Heart right ventricle (tissue), 16 donors: ENCODE results near the gene PDXK. TPM values are rescaled to one million over a fixed set of nuclear protein-coding genes. Genes with fewer than 3 reads are reported as not detected.

Experiments used
- ATAC-seq, 8 donors: fragments of 200-7000 bp; cut with Tn5 transposase; one replicate each; pipeline ENCODE4 v1.9.1; 2020; ENCODE audit warnings: mild to moderate bottlenecking in 8 of 8, moderate library complexity in 8 of 8, moderate number of reproducible peaks in 1 of 8
- DNase-seq, 2 donors: peaks; one replicate each; pipeline ENCODE4 v3.0.0-alpha.2; 2020
- H3K27ac ChIP-seq, 10 donors: fragments of 200-600 bp; sonication (generic) in 2 of 10; one replicate each; pipeline versions ENCODE4 v1.5.0 to v1.8.0; 2020 to 2022; ENCODE audit warnings: mild to moderate bottlenecking in 3 of 10
- H3K27me3 ChIP-seq, 7 donors: fragments of 200-600 bp; one replicate each; pipeline ENCODE4 v1.8.0; 2021 to 2022; ENCODE audit warnings: mild to moderate bottlenecking in 2 of 7
- H3K36me3 ChIP-seq, 9 donors: fragments of 200-600 bp; sonication (generic) in 1 of 9; one replicate each; pipeline versions ENCODE4 v1.5.0 to v1.8.0; 2020 to 2022; ENCODE audit warnings: mild to moderate bottlenecking in 2 of 9
- H3K4me1 ChIP-seq, 9 donors: fragments of 200-600 bp; sonication (generic) in 1 of 9; one replicate each; pipeline versions ENCODE4 v1.5.0 to v1.8.0; 2020 to 2022; ENCODE audit warnings: mild to moderate bottlenecking in 4 of 9
- H3K4me3 ChIP-seq, 10 donors: fragments of 200-600 bp; sonication (generic) in 2 of 10; one replicate each; pipeline versions ENCODE4 v1.5.0 to v1.8.0; 2020 to 2022; ENCODE audit warnings: mild to moderate bottlenecking in 7 of 10, moderate library complexity in 2 of 10
- H3K9me3 ChIP-seq, 11 donors: fragments of 200-600 bp in 10 of 11; sonication (generic) in 2 of 11; one replicate each; pipeline versions ENCODE4 v1.5.0 to v1.8.0; 2013 to 2022; ENCODE audit warnings: mild to moderate bottlenecking in 2 of 11, control low read depth in 1 of 11, moderate library complexity in 1 of 11
- CTCF ChIP-seq, 9 donors: fragments of 200-600 bp; sonication (generic) in 2 of 9; IDR thresholded peaks; one replicate each; pipeline versions ENCODE4 v1.5.0 to v1.8.0; 2021 to 2022; ENCODE audit warnings: antibody characterized with exemption in 9 of 9, mild to moderate bottlenecking in 5 of 9, moderate library complexity in 1 of 9
- WGBS, 2 donors: extraction: QIAGEN DNeasy Blood & Tissue Kit; methylation state at CpG; one replicate each; pipeline ENCODE4 v1.1.7; 2013; ENCODE audit warnings: inconsistent platforms in 1 of 2; 5-methylcytosine and 5-hydroxymethylcytosine counted together
- intact Hi-C, 10 donors: fragments of 100-400 bp; cut with DNase I; formaldehyde crosslinking; loops; one replicate each; pipeline versions ENCODE4 v1.11.1 to v1.14.2; 2022
- polyA plus RNA-seq, 2 donors: library from polyadenylated mRNA; stranded (reverse); fragments of 200-250 nt; gene quantifications; one replicate each; pipeline ENCODE4 v1.2.3, GENCODE V29; 2013
- total RNA-seq, 10 donors: library from RNA; stranded (reverse); fragmentation: NEBNext Ultra II Directional in 3 of 10; extraction: Animal tissue kit (Norgen Biotek cat#: 25700) in 3 of 10; gene quantifications; one replicate each; pipeline versions ENCODE4 v1.2.1 to v1.2.4, GENCODE V29; 2021 to 2023
- donor health status: Arrhythmogenic right ventricular cardiomyopathy.
- donor health status: ischemic (EF 13 %, LVEDD 7.1; RV severe dilation, severe dysfunction).
- donor health status: healthy with polysubstance abuse.
- donor health status: DM: no; HTN: yes; CAD: no.
- donor health status: DM: no; HTN: no; CAD: no.
- donor health status: ischemic (EF 25% LVEDD 6.9; RV normal size, moderate dysfunction).
- donor health status: ischemic (EF 25% LVEDD 5.7; RV mildly dilated, moderate dysfunction).
- donor health status: healthy.
- donor health status: DM: yes; HTN: yes; CAD: no.
- donor health status: Ischemic cardiomyopathy.
- donor health status: ischemic (EF 35%, LVEDD 5.7; RV mildly dilated, moderate dysfunction).
- donor health status: nonischemic (EF 11% LVEDD 7.7; RV severe dilation, severe dysfunction).
- donor health status: DM: yes; HTN: yes; CAD: no.
- donor health status: PGD.
- donor health status: ischemic (EF 29% LVEDD 5.4; RV normal size, mild dysfunction).
- donor health status: nonischemic (EF 23%, LVEDD 6.1; RV moderate dilation, normal function).

PDXK gene
- total and polyA plus RNA-seq, 12 donors = 47.8 to 102 (median 73.0) TPM

- intact Hi-C loops = loop anchor here in 1 of 10 donors (10.0 kb wide), 1 partner anchor 56 kb away; no protein-coding TSS in a partner anchor
- 95% methylated on average over 42 of the region's 42 CpGs for WGBS, 2 donors
- no peaks in the 10 kb centered on the region for H3K9me3 ChIP-seq
- ATAC-seq = no peak
- TF ChIP-seq CTCF (IDR thresholded peaks at IDR 0.05) = no peak
- peaks cover 0 to 17% (median 0%) of the 10 kb centered on the region in 9 donors for H3K4me1 ChIP-seq
- H3K4me3 ChIP-seq = no peak overlapping the region
- no peaks in the 10 kb centered on the region for H3K27me3 ChIP-seq
- H3K27ac ChIP-seq = no peak overlapping the region
- DNase-seq = no peak
- peaks cover 0 to 85% (median 66%) of the 10 kb centered on the region in 9 donors for H3K36me3 ChIP-seq
Observed at GRCh38 chr21:43801006-43801783, 82.3 kb downstream of the PDXK start.

- intact Hi-C loops = loop anchor here in 1 of 10 donors (10.0 kb wide), 1 partner anchor 58 kb away; no protein-coding TSS in a partner anchor
- no peak for ATAC-seq
- no peak for DNase-seq
- H3K27ac ChIP-seq = no peak overlapping the region
- H3K36me3 ChIP-seq = peaks cover 0 to 69% (median 50%) of the 10 kb centered on the region in 9 donors
- H3K9me3 ChIP-seq = no peaks in the 10 kb centered on the region
- no peak for TF ChIP-seq CTCF (IDR thresholded peaks at IDR 0.05)
- H3K27me3 ChIP-seq = no peaks in the 10 kb centered on the region
- H3K4me1 ChIP-seq = peaks cover 0 to 19% (median 0%) of the 10 kb centered on the region in 9 donors
- H3K4me3 ChIP-seq = no peak overlapping the region
- 89 to 92% methylated on average over 14 of the region's 14 CpGs for WGBS, 2 donors
Observed at GRCh38 chr21:43802713-43803313, 83.9 kb downstream of the PDXK start.

- no peak for DNase-seq
- intact Hi-C loops = loop anchor here in 1 of 10 donors (10.0 kb wide), 1 partner anchor 59 kb away; no protein-coding TSS in a partner anchor
- TF ChIP-seq CTCF (IDR thresholded peaks at IDR 0.05) = no peak
- Histone ChIP-seq H3K9me3 (no peaks in the 10 kb centered on the region), H3K4me3 (no peak overlapping the region), H3K4me1 (peaks cover 0 to 19% (median 0%) of the 10 kb centered on the region in 9 donors), H3K27ac (no peak overlapping the region), H3K36me3 (peaks cover 0 to 60% (median 41%) of the 10 kb centered on the region in 9 donors), H3K27me3 (no peaks in the 10 kb centered on the region)
- 90 to 94% methylated on average over 33 of the region's 33 CpGs for WGBS, 2 donors
- ATAC-seq = no peak
Observed at GRCh38 chr21:43803558-43804300, 84.8 kb downstream of the PDXK start.

- peaks cover 0 to 19% (median 0%) of the 10 kb centered on the region in 9 donors for H3K4me1 ChIP-seq
- H3K4me3 ChIP-seq = no peak overlapping the region
- H3K9me3 ChIP-seq = no peaks in the 10 kb centered on the region
- no peaks in the 10 kb centered on the region for H3K27me3 ChIP-seq
- DNase-seq (no peak), ATAC-seq (no peak)
- TF ChIP-seq CTCF (IDR thresholded peaks at IDR 0.05) = no peak
- intact Hi-C loops = loop anchor here in 2 of 10 donors (5.0 to 10.0 kb wide), 2 partner anchors 61 to 152 kb away; no protein-coding TSS in a partner anchor
- H3K27ac ChIP-seq = peak overlapping the region in 1 of 10 donors; percentile 66
- 90 to 91% methylated on average over 14 of the region's 14 CpGs for WGBS, 2 donors
- peaks cover 0 to 44% (median 32%) of the 10 kb centered on the region in 9 donors for H3K36me3 ChIP-seq
Observed at GRCh38 chr21:43805275-43805800, 86.4 kb downstream of the PDXK start.
